ENCODE measurements around the gene SOCS4.

The SOCS4 gene

DNA sequence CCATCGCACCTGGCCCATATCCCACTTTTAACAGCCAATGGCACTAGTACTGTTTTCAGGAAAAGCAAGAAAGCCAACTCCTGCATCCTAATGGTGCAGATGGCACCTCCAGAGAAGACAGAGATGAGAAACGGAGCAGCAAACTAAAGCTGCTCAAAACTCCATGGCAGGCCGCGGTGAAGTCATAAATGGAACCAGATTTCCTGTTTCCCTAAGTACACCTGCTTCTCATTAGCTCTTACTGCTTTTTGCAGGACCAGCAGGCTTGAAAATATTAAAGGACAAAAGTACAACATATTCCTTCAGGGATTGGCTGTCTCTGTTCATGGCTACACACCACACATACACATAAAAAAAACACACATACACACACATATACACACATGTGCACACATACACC, 65.3 kb downstream of the SOCS4 start:
- DNase-seq = no peak

DNA sequence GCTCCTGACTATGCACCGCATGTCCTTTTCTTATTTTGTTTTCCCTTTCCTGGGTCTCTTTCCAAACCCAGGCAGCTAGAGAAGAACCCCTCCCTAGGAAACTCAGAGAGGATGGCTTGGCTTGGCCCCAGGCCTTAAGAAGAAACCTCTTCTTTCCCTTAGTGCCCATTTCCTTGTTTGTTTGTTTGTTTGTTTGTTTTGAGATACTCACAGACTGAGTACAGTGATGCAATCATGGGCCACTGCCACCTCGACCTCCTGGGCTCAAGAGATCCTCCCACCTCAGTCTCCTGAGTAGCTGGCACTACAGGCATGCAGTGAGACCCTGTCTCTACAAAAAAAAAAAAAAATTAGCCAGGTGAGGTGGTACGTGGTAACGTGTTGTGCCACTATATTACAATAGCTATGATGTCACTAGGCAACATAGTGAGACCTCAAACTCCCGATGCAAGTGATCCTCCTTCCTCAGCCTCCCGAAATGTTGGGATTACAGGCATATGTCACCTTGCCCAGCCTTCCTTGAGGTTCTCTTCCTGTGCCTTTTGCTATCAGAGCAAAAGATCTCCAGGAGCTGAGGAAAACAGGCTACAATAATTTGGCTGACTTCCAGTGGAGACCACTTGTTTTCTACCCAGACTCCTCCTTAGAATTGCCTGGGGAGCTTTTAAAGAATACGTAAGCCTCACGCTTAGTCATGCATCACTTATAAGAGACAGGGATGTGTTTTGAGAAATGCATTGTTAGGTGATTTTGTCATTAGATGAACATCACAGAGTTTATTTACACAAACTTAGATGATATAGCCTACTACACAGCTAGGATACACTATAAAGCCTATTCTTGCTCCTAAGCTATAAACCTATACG, 67.5 kb downstream of the SOCS4 start:
- DNase-seq = no peak

DNA sequence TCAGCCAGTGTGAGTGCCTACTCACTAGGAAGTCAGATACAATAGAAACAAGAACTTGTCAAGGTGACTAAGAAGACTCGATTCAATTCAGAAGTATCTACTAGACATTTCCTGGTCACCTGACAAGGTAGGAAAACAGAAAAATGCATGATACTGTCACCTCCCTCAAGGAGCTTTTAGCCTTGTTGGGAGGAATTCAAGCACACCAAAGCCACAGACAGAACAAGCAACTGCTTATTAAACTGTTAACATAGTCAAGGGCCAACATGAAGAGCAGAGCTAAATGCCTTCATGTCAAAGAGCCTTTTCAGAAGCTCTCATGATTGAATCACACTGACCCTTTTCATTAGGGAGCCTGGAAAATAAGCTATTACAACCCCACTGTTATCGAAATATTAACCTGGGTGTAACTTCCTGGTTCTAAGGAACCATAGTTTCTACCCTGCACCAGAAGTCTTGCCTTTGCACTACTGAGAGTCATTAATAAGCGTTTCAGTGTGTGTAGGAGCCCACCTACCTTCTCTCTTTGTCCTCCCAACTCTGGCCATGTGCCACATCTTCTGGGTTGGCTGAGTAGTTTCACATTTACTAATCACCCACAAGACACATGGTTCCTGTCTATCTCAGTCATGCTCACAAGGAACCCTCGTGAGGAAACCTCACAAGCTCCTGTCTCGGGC, 71.0 kb downstream of the SOCS4 start:
- no peak for DNase-seq

DNA sequence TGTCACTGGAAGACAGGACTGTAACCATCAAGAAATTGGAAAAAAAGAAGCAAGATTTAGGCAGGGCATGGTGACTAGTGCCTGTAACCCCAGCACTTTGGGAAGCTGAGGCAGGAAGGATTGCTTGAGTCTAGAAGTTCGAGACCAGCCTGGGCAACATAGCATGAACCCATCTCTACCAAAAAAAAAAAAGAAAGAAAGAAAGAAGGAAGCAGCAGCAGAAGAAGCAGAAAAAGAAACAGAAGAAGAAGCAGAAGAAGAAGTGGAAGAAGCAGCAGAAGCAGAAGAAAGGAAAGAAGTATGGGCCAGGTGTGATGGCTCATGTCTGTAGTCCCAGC, 71.5 kb downstream of the SOCS4 start:
- no peak for DNase-seq
